HL-60 (cell line): ENCODE data around the gene GCSH.

Source experiments
- CTCF ChIP-seq: IDR thresholded peaks from one replicate; pipeline ENCODE4 v1.5.1; 2011; ENCODE audit warnings: low read length, control low read depth, inconsistent platforms; ENCODE audit not compliant: insufficient read depth
- POLR2AphosphoS5 ChIP-seq: IDR thresholded peaks from 2 replicates; pipeline ENCODE4 v1.6.1; 2012; ENCODE audit warnings: low read depth
- REST ChIP-seq: IDR thresholded peaks from 2 replicates; pipeline ENCODE4 v1.6.1; 2012; ENCODE audit warnings: low read depth; ENCODE audit not compliant: insufficient replicate concordance

DNA sequence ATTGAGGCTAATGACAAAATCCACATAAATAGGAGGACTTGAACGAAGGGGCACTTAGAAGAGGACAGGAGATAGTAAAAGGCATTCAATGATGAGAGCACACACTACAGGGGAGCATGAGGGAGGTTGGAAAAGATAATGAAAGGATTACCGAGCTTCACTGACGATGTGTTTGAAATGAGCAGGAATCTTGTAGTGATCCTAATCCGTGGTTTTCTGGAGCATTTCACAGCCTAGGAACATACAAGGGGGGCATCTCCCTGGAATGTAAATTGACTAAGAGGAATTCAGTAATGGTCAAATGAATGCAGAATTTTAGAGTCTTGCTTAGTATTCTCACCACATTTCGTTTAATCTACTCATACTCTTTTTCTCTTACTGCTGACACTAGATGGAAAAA, 55.4 kb downstream of the GCSH start:
- TF ChIP-seq CTCF = no peak
- TF ChIP-seq POLR2AphosphoS5 = no peak
- TF ChIP-seq REST = no peak
